HG03135 (cell line): ENCODE results near the gene NUDT16L1.

Experiments
- ATAC-seq: cut with Tn5 transposase; IDR thresholded peaks from one replicate; pipeline ENCODE4 v1.9.1; 2021; ENCODE audit warnings: mild to moderate bottlenecking, moderate library complexity; ENCODE audit not compliant: unreplicated experiment

NUDT16L1 gene

DNA sequence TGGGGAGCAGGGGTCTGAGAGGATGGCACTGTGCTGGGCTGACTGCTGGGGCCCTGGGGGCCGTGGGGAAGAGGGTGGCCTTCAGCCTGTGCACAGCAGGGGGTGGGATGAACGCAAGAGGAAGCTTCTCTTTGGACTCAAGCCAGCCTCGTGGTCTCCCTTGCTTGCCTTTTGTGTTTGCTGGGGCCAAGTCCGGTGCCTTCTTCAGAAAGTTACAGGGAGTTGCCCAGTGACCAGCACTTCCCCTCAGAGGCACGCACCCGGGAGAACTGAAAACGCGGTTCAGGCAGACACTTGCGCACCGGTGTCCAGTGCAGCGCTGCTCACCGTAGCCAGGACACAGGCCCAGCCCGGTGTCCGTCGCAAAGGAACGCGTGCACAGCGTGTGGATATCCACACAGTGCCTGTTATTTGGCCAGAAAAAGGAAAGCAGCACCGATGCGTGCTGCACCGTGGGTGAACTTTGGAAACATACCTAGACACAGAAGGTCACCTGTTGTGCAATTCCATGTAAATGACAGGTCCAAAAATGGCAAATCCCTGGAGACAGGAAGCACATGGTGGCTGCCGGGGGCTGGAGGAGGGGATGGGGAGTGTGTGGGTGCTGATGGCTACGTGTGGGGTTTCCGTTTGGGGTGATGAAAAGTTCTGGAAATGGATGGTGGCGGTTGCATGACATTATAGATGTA lies 29.4 kb upstream of the NUDT16L1 start:
- no peak for ATAC-seq

DNA sequence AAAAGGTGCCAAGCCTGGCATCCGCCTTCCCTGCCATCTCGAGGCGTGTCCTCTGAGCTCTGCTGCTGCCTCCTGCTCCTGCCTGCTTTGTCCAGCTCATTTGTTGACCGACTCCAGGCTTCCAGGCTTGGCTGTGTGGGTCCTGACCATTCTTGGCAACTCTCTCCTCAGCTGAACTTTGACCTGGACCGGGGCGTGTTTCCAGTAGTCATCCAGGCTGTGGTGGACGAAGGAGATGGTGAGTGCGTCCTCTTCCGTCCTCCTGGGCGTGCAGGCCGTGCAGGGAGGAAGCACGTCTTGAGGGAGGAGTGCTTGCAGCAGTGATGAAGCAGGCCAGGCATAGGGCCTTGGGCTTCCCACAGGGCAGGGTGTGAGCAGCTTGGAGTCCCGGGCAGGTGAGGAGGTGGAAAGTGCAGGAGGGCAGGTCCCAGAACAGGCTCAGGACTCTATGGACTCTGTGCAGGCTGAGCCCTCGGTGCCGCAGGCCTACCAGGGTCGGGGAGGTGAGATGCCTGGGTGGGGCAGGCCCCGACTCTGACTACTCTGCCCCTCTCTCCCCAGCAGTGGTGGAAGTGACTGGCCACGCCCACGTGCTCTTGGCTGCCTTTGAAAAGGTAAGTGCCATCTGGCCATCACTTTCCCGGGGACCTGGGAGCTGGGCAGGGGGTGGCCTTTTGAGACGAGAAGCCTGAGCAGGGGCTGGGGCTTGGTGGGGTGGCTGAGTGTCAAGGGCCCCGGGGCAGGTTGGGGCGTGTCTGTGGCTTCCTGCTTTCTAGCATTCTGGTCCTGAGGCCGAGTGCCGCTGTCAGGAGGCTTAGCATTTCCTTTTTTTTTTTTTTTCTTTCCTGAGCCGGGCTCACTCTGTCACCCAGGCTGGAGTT lies 28.6 kb upstream of the NUDT16L1 start:
- no peak for ATAC-seq

- ATAC-seq = no peak
Observed at GRCh38 chr16:4666537-4667202, 26.7 kb upstream of the NUDT16L1 start.

- no peak for ATAC-seq
Observed at GRCh38 chr16:4667203-4667963, 26.0 kb upstream of the NUDT16L1 start.

DNA sequence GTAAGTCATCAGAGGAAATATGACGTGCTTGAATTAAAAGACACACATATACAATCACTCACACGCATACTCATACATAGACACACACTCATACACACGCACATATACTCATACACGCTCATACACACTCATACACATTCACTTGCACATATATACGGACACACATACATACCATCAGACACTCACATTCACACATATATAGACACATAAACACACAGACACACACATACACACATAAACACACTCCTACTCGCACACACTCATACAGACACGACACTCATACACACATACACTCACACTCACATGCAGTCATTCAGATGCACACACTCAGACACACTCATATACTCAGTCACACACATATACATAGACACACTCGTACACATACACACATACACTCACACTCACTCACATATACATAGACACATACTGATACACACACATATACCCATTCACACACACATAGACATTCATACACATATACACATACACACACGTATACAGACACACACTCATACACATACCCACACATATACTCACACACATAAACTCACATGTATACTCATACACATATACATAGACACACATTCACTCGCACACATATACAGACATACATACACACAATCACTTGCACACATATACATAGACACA lies 24.9 kb upstream of the NUDT16L1 start:
- no peak for ATAC-seq

DNA sequence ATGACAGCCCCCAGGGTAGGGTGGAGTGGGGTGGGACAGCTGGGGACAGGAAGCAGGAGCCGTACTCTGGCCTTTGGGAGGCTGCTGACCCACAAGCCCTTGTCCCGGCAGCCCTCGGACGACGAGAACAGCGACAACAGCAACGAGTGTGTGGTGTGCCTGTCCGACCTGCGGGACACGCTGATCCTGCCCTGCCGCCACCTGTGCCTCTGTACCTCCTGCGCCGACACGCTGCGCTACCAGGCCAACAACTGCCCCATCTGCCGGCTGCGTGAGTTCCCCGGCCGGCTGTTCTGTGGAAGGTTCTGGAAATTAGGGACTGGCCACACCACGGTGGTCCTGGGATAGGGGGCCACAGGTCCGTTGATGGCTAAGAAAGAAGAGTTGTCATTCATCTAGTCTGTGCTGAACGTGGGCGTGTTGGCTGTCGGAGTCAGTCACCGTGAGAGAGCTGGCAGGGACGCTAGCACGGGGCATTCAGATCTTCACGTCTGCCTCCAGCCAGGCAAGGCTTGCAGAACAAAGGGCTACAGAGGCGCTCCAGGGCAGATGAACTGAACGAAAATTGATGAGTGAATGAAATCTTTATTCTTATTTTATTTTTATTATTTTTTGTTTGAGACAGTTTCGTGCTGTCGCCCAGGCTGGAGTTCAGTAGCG lies 19.8 kb upstream of the NUDT16L1 start:
- no peak for ATAC-seq

DNA sequence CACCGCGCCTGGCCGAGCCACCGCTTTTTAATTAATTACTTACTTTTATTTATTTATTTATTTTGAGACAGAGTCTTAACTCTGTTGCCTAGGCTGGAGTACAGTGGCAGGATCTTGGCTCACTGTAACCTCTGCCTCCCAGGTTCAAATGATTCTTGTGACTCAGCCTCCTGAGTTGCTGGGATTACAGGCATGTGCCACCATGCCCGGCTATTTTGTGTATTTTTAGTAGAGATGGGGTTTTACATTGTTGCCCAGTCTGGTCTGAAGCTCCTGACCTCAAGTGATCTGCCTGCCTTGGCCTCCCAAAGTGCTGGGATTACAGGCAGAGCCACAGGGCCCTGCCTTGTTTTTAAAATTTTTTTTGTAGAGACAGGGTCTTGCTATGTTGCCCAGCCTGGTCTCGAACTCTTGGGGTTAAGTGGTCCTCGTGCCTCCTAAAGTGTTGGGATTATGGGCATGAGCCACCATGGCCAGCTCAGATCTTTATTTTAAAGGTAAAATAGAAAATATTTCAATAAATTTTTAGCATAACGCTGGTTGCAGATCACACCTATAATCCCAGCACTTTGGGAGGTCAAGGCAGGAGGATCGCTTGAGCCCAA lies 18.3 kb upstream of the NUDT16L1 start:
- ATAC-seq = no peak

DNA sequence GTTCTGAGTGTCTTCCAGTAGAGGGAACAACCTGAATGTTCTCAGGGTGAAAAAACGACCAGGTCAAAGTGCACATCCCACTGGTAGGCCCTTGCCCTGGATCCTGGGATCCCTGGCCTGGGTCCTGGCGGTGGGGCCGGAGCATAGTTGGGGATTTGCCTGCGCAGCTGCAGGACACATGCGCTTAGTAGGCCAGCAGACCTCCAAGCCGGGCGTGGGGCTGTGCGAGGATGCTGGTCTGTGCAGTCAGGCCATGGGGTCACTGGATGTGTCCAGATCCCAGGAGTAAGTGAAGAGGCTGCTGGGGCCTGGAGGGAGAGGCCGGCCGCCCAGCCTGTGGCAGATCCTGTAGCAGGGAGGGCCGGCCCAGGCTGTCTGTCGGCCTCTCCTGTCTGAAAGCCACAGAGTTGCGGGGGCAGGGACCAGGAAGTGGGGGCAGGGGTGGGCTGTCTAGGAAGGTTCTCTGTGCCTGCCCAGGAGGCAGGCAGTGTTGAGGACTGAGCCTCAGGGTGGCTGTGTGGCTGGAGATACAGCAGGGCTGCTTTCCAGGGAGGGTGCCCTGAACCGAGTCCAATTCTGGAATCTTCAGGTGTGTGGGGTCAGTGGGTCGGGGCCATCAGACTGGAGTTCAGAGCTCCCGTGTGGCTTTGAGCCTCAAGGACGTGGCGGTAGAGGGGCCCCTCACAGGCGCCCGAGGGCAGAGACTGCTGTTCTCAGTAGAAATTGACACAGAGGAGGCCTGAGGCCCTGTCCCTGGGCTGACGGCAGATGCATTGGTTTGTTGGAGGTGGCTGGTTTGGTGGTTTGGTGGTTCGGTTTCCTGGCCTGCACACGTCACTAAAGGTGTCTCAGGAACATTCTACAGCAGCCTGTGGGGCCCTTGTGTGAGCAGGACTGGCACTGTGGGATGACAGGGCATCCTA lies 17.2 kb upstream of the NUDT16L1 start:
- no peak for ATAC-seq

GRCh38 chr16:4676831-4677230 lies 16.5 kb upstream of the NUDT16L1 start:
- ATAC-seq = no peak

DNA sequence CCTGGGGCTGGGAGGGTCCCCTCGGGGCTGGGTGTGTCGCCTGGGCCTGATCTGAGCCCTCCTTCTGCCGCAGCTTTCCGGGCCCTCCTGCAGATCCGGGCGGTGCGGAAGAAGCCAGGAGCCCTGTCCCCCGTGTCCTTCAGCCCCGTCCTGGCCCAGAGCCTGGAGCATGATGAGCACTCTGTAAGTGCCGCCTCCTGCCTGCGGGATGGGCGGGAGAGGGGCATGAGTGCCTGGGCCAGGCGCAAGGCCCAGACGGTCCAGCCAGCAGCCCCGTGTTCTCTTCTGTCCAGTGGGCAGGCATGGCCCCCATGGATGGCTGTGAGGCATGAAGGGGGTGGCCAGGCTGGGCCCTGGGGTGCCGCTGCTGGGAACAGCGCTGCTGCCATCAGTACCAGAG lies 16.0 kb upstream of the NUDT16L1 start:
- no peak for ATAC-seq

GRCh38 chr16:4677994-4678393 lies 15.4 kb upstream of the NUDT16L1 start:
- ATAC-seq = no peak

DNA sequence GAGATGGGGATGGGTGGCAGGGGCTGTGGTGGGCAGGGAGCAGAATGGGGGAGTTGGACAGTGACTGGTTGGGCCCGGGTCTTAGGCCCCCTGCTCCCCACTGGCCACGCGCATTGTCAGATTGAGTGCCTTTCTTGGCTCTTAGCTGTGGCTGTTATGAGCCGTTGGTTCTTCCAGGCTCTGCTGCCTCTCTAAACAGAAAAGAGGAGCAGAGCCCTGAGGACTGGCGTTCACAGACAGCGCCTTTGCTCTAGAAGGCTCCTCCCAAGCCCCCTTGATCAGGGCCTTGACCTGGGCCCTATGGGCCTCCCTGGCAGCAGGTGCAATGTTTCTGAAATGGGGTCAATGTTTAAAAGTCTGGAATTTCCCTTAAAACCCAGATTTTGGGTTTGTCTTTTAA lies 14.8 kb upstream of the NUDT16L1 start:
- no peak for ATAC-seq

DNA sequence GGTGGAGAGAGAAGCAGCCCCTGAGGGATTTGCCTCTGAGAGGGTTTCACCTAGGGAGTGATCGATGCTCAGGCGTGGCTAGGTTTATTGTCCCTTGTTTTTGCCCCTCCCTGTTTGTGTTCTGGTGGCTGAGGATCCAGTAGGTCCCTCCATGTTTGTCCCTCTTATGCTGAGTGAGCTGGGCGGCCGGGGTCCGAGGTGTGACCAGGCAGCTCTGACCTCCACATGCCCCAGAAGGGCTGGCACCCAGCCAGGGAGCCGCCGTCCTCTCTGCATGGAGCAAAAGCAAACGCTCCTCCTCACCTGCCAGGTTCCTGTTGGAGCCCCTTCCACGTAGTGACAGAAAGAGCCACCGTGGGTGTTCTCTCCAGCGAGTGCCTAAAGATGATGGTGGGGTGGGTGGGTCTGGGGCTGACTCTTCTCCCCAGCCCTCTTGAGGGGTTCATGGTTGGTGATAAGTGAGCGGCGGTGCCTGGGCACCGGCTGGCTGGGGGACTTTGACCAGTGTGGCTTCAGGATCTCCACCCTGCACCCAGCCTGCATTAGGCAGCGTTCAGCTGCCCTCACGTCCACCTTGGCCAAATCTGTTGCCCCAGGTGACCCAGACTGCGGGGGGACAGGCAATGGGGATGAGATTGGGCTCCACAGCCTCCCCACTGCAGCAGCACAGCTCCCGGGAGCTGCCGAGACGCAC lies 14.1 kb upstream of the NUDT16L1 start:
- no peak for ATAC-seq

GRCh38 chr16:4679850-4680636 lies 13.3 kb upstream of the NUDT16L1 start:
- no peak for ATAC-seq

GRCh38 chr16:4680673-4681470 lies 12.5 kb upstream of the NUDT16L1 start:
- no peak for ATAC-seq

GRCh38 chr16:4681471-4682083 lies 11.8 kb upstream of the NUDT16L1 start:
- no peak for ATAC-seq
